LNCaP clone FGC (cell line): Measurements from ENCODE around the gene GPATCH11.

Experiments
- DNase-seq: peaks from one replicate; pipeline ENCODE4 v3.0.0-alpha.2; 2011; ENCODE audit warnings: low read depth
- H3K4me3 ChIP-seq: 2 replicates; pipeline ENCODE4 v1.5.1; 2011; ENCODE audit warnings: mild to moderate bottlenecking, low read depth, low read length, control low read depth
- CTCF ChIP-seq: IDR thresholded peaks from 2 replicates; pipeline ENCODE4 v1.5.1; 2012; ENCODE audit warnings: mild to moderate bottlenecking; ENCODE audit not compliant: control insufficient read depth, insufficient read depth; ENCODE audit errors: extremely low read depth

GPATCH11 gene

GRCh38 chr2:37083873-37084794 is at the start of gene GPATCH11, which contains the start of gene HEATR5B:
GPATCH11 (plus strand) TSS chr2:37084518; CDS start chr2:37088382, 3,864 bp downstream.
HEATR5B (minus strand) TSS chr2:37084372; CDS start chr2:37083414, 958 bp downstream.
- no peak for TF ChIP-seq CTCF
- DNase-seq: peak; percentile 88
- H3K4me3 ChIP-seq: peak within 1 kb of the TSS; percentile 69

GRCh38 chr2:37037771-37038170 is 46.5 kb upstream of the GPATCH11 start:
- DNase-seq: no peak
- no peak for TF ChIP-seq CTCF
- H3K4me3 ChIP-seq: no peak overlapping the region

- no peak overlapping the region for H3K4me3 ChIP-seq
- DNase-seq: no peak
- no peak for TF ChIP-seq CTCF
Observed at GRCh38 chr2:37039580-37039979, 44.7 kb upstream of the GPATCH11 start.

- H3K4me3 ChIP-seq: no peak overlapping the region
- peak; percentile 19 for DNase-seq
- no peak for TF ChIP-seq CTCF
Observed at GRCh38 chr2:37052600-37053332, 31.6 kb upstream of the GPATCH11 start.

GRCh38 chr2:37059841-37060240 is 24.5 kb upstream of the GPATCH11 start:
- no peak for TF ChIP-seq CTCF
- no peak overlapping the region for H3K4me3 ChIP-seq
- no peak for DNase-seq

- H3K4me3 ChIP-seq: no peak overlapping the region
- no peak for DNase-seq
- TF ChIP-seq CTCF: no peak
Observed at GRCh38 chr2:37060446-37060845, 23.9 kb upstream of the GPATCH11 start.
